ENCODE results near the gene CCDC24.

- TF ChIP-seq CTCF (IDR thresholded peaks at IDR 0.05; ENCODE audit: insufficient read depth, low read depth, low read length) (no peak), EZH2 (IDR thresholded peaks at IDR 0.05; ENCODE audit: insufficient read depth, low read length) (no peak)
These were observed 4.7 kb upstream of the CCDC24 start for GRCh38 chr1:43986712-43987111.
